HG03354 (cell line): ENCODE measurements around the gene GRHPR.
"Not testable (repeated sequence)": the region's sequence is repeated elsewhere in the genome, so short reads cannot be mapped to it uniquely, and the experiment has no call there.

ENCODE experiments used
- ATAC-seq: cut with Tn5 transposase; IDR thresholded peaks from one replicate; pipeline ENCODE4 v1.9.1; 2021; ENCODE audit warnings: mild to moderate bottlenecking; ENCODE audit not compliant: unreplicated experiment, poor library complexity, severe bottlenecking

The GRHPR gene

GRCh38 chr9:37419204-37419603 lies 3.3 kb upstream of the GRHPR start:
- ATAC-seq: no peak

GRCh38 chr9:37420271-37421215 lies 2.0 kb upstream of the GRHPR start:
- no peak for ATAC-seq

- no peak for ATAC-seq
Observed at GRCh38 chr9:37421914-37422288, 595 bp upstream of the GRHPR start.

- no peak for ATAC-seq
Observed at GRCh38 chr9:37423508-37423907, 1.0 kb downstream of the GRHPR start.

GRCh38 chr9:37424204-37424685 lies 1.7 kb downstream of the GRHPR start:
- ATAC-seq: no peak

GRCh38 chr9:37424686-37425297 lies 2.3 kb downstream of the GRHPR start:
- ATAC-seq: no peak

- ATAC-seq: no peak
Observed at GRCh38 chr9:37425298-37425752, 2.8 kb downstream of the GRHPR start.

- not testable (repeated sequence) for ATAC-seq
Observed at GRCh38 chr9:37426431-37426830, 3.9 kb downstream of the GRHPR start.

- ATAC-seq: no peak
Observed at GRCh38 chr9:37426846-37427245, 4.3 kb downstream of the GRHPR start.

- no peak for ATAC-seq
Observed at GRCh38 chr9:37428345-37428744, 5.8 kb downstream of the GRHPR start.

GRCh38 chr9:37429441-37430285 lies 7.2 kb downstream of the GRHPR start:
- ATAC-seq: no peak

GRCh38 chr9:37430841-37431597 lies 8.5 kb downstream of the GRHPR start:
- ATAC-seq: no peak

GRCh38 chr9:37432020-37432419 lies 9.5 kb downstream of the GRHPR start:
- ATAC-seq: no peak

GRCh38 chr9:37433867-37434371 lies 11.4 kb downstream of the GRHPR start:
- ATAC-seq: no peak

GRCh38 chr9:37436540-37436939 lies 14.0 kb downstream of the GRHPR start:
- ATAC-seq: no peak

- ATAC-seq: no peak
Observed at GRCh38 chr9:37437010-37437409, 14.5 kb downstream of the GRHPR start.

- no peak for ATAC-seq
Observed at GRCh38 chr9:37437621-37438020, 15.1 kb downstream of the GRHPR start.

GRCh38 chr9:37438359-37438758 lies 15.9 kb downstream of the GRHPR start:
- ATAC-seq: no peak

- no peak for ATAC-seq
Observed at GRCh38 chr9:37441776-37442370, 19.4 kb downstream of the GRHPR start.
